ENCODE results near the gene RUVBL2.

DNA sequence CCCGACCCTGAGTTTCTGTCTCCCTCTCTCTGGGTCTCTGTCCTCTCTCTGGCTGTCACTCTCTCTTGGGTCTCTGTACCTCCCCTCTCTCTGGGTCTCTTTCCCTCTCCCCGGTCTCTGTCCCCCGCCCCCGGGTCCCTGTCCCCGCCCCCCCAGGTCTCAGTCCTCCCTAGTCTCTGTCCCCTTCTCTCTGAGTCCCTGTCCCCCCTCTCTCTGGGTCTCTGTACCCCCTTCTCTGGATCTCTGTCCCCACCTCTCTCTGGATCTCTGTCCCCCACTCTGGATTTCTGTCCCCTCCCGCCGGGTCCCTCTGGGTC lies 30.9 kb upstream of the RUVBL2 start:
- TF ChIP-seq, protein P1, sequence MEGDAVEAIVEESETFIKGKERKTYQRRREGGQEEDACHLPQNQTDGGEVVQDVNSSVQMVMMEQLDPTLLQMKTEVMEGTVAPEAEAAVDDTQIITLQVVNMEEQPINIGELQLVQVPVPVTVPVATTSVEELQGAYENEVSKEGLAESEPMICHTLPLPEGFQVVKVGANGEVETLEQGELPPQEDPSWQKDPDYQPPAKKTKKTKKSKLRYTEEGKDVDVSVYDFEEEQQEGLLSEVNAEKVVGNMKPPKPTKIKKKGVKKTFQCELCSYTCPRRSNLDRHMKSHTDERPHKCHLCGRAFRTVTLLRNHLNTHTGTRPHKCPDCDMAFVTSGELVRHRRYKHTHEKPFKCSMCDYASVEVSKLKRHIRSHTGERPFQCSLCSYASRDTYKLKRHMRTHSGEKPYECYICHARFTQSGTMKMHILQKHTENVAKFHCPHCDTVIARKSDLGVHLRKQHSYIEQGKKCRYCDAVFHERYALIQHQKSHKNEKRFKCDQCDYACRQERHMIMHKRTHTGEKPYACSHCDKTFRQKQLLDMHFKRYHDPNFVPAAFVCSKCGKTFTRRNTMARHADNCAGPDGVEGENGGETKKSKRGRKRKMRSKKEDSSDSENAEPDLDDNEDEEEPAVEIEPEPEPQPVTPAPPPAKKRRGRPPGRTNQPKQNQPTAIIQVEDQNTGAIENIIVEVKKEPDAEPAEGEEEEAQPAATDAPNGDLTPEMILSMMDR (IDR thresholded peaks at IDR 0.05; ENCODE audit: insufficient read depth, low read length), result no peak
- TF ChIP-seq POLR2AphosphoS5 (IDR thresholded peaks at IDR 0.05; ENCODE audit: low read depth) (no peak), GABPA (IDR thresholded peaks at IDR 0.05; ENCODE audit: low read depth) (no peak), SPI1 (IDR thresholded peaks at IDR 0.05; ENCODE audit: borderline replicate concordance, low read depth) (no peak)
- TF ChIP-seq, protein P2, sequence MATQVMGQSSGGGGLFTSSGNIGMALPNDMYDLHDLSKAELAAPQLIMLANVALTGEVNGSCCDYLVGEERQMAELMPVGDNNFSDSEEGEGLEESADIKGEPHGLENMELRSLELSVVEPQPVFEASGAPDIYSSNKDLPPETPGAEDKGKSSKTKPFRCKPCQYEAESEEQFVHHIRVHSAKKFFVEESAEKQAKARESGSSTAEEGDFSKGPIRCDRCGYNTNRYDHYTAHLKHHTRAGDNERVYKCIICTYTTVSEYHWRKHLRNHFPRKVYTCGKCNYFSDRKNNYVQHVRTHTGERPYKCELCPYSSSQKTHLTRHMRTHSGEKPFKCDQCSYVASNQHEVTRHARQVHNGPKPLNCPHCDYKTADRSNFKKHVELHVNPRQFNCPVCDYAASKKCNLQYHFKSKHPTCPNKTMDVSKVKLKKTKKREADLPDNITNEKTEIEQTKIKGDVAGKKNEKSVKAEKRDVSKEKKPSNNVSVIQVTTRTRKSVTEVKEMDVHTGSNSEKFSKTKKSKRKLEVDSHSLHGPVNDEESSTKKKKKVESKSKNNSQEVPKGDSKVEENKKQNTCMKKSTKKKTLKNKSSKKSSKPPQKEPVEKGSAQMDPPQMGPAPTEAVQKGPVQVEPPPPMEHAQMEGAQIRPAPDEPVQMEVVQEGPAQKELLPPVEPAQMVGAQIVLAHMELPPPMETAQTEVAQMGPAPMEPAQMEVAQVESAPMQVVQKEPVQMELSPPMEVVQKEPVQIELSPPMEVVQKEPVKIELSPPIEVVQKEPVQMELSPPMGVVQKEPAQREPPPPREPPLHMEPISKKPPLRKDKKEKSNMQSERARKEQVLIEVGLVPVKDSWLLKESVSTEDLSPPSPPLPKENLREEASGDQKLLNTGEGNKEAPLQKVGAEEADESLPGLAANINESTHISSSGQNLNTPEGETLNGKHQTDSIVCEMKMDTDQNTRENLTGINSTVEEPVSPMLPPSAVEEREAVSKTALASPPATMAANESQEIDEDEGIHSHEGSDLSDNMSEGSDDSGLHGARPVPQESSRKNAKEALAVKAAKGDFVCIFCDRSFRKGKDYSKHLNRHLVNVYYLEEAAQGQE (IDR thresholded peaks at IDR 0.05; ENCODE audit: insufficient replicate concordance, low read depth), result no peak
